SJSA1 (cell line): ENCODE measurements around the gene NECTIN2. TPM values are rescaled to one million over a fixed set of nuclear protein-coding genes. Genes with fewer than 3 reads are reported as not detected.

Experiments used
- DNase-seq, 2 experiments: peaks; one replicate each; pipeline ENCODE4 v3.0.0-alpha.2; 2015 to 2020; ENCODE audit warnings: low spot score in 2 of 2, low read depth in 1 of 2
- H3K27ac ChIP-seq: fragments of 250-450 bp; sonication (Bioruptor Pico); 2 replicates; pipeline ENCODE4 v1.5.1; 2020; ENCODE audit warnings: mild to moderate bottlenecking, moderate library complexity
- H3K27me3 ChIP-seq: fragments of 250-450 bp; sonication (Bioruptor Pico); replicated peaks from 2 replicates; pipeline ENCODE4 v1.5.1; 2020; ENCODE audit warnings: mild to moderate bottlenecking, moderate library complexity
- H3K36me3 ChIP-seq: fragments of 250-450 bp; sonication (Bioruptor Pico); 2 replicates; pipeline ENCODE4 v1.5.1; 2020; ENCODE audit warnings: mild to moderate bottlenecking
- H3K4me1 ChIP-seq: fragments of 250-450 bp; sonication (Bioruptor Pico); replicated peaks from 2 replicates; pipeline ENCODE4 v1.6.1; 2021; ENCODE audit warnings: mild to moderate bottlenecking
- H3K4me3 ChIP-seq: fragments of 250-450 bp; sonication (Bioruptor Pico); 2 replicates; pipeline ENCODE4 v1.5.1; 2020; ENCODE audit warnings: mild to moderate bottlenecking
- H3K9me3 ChIP-seq: fragments of 250-450 bp; sonication (Bioruptor Pico); replicated peaks from 2 replicates; pipeline ENCODE4 v1.5.1; 2020; ENCODE audit warnings: mild to moderate bottlenecking
- total RNA-seq: library from RNA; depleted of rRNA; stranded (reverse); fragments of >200 nt; shearing (Covaris generic); gene quantifications from 2 replicates; pipeline ENCODE4 v1.2.3, GENCODE V29; 2014

NECTIN2 gene
- total RNA-seq, 1 experiment from 2014 or later: 246 TPM

DNA sequence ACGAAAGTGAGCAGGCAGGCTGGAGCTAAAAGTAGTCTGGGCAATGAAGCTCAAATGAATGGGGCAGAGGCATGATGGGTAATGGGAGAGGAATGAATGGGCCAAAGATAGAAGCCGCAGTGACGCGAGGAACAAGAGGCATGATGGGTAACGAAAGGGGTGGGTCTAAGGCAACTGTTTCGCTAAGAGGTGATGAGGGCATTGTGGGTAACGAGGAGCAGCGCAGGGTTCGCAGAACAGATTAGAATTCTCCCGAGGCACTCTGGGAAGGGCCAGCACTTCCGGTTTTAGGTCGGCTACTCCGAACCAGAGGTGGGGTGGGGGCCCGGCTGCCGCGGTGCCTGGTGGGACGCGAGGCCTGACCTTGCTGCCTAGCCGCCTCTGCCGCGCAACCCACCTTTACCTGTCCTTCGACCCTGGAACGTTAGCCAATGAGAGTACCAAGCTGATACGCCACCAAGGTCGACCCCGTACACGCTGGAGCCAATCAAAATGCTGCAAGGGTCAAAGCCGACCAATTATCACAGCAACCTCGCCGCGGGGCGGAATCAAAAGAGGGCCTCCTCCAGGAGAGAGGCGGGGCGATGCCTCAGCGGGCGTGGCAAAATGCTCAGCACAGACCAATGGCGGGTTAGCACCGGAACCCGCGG, 44.4 kb downstream of the NECTIN2 start:
- peak; percentile 100 for DNase-seq
- H3K36me3 ChIP-seq: peaks cover 81% of the 10 kb centered on the region
- H3K9me3 ChIP-seq: no peaks in the 10 kb centered on the region
- H3K4me3 ChIP-seq: peak overlapping the region; percentile 93
- H3K27ac ChIP-seq: peak overlapping the region; percentile 69
- H3K4me1 ChIP-seq: peaks cover 21% of the 10 kb centered on the region
- no peaks in the 10 kb centered on the region for H3K27me3 ChIP-seq

GRCh38 chr19:44891016-44891882, 45.2 kb downstream of the NECTIN2 start, which contains the start of gene TOMM40:
Gene TOMM40 (plus strand): TSS chr19:44891254. CDS start chr19:44891416, 162 bp downstream.
- peaks cover 18% of the 10 kb centered on the region for H3K4me1 ChIP-seq
- H3K9me3 ChIP-seq: no peaks in the 10 kb centered on the region
- peaks cover 81% of the 10 kb centered on the region for H3K36me3 ChIP-seq
- peak within 1 kb of the TSS; percentile 93 for H3K4me3 ChIP-seq
- H3K27ac ChIP-seq: peak within 1 kb of the TSS; percentile 69
- DNase-seq: no peak
- no peaks in the 10 kb centered on the region for H3K27me3 ChIP-seq

DNA sequence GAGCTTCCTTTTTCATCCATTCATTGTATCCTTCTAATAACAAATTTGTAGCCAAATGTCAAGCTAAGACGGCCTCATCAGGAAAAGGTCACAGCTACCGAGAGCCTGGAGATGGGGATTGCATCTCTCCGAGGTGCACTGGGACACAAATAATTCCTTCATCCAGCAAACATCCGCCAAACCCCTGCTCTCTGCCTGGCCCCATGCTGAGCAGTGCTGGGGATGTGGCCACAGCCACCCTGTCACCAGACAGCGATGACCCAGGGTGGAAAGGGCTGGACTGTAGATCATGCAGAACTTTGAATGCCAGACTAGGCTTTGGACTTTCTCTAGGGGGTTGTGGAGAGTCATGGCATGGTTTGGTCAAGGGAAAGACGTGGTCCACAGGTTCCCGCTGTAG, 46.8 kb downstream of the NECTIN2 start:
- Histone ChIP-seq H3K4me1 (peaks cover 18% of the 10 kb centered on the region), H3K27me3 (no peaks in the 10 kb centered on the region), H3K27ac (no peak overlapping the region), H3K4me3 (no peak overlapping the region), H3K9me3 (no peaks in the 10 kb centered on the region), H3K36me3 (peaks cover 81% of the 10 kb centered on the region)
- no peak for DNase-seq

DNA sequence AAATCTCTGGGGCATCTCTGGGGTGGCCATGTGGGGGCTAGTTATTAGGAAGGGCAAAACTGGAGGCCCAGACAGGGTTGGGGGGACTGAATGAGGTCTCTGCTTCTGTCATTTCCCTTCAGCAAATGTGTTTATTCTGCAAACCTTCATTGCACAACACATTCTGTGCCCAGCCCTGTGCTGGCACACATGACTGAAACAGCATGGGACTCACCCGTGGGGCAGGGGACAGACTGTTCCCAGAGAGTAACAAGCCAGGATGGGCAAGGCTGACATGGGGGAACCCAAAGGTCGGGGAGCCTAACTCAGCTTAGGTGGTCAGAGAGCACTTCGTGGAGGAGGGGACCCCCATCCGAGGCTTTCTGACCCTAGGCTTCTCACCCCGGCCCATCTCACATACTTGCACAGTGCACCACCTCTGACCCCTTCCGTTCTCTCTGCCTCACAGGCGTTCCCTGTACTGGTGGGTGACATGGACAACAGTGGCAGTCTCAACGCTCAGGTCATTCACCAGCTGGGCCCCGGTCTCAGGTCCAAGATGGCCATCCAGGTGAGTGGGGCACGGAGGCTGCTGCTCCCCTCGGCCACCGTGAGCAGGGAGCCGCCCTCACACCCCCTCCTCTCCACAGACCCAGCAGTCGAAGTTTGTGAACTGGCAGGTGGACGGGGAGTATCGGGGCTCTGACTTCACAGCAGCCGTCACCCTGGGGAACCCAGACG, 47.4 kb downstream of the NECTIN2 start:
- Histone ChIP-seq H3K4me3 (no peak overlapping the region), H3K9me3 (no peaks in the 10 kb centered on the region), H3K4me1 (peaks cover 18% of the 10 kb centered on the region), H3K36me3 (peaks cover 82% of the 10 kb centered on the region), H3K27ac (no peak overlapping the region), H3K27me3 (no peaks in the 10 kb centered on the region)
- no peak for DNase-seq

- Histone ChIP-seq H3K4me3 (no peak overlapping the region), H3K4me1 (peaks cover 18% of the 10 kb centered on the region), H3K27me3 (no peaks in the 10 kb centered on the region), H3K9me3 (no peaks in the 10 kb centered on the region), H3K27ac (no peak overlapping the region), H3K36me3 (peaks cover 86% of the 10 kb centered on the region)
- no peak for DNase-seq
Measured at GRCh38 chr19:44894052-44894400, 47.9 kb downstream of the NECTIN2 start.

DNA sequence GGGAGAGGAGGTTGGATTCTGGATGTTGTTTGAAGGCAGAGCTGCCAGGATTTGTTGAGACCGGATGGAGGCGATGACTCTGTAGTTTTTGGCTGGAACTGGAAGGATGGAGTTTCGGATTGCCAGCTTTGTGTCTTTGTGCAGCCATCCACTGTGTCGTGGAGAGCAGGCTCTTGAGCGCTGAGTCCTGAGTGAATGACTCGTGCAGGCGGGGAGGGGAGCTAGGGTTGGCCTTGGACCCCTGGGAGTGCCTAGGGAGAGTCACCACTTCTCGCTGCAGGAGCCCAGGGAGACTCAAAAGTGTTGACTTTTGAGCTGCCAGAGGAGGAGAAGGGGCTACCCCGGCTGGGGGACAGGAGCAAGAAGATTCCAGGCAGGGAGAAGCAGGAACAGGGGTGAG, 48.8 kb downstream of the NECTIN2 start:
- Histone ChIP-seq H3K27ac (no peak overlapping the region), H3K27me3 (no peaks in the 10 kb centered on the region), H3K9me3 (no peaks in the 10 kb centered on the region), H3K36me3 (peaks cover 84% of the 10 kb centered on the region), H3K4me1 (peaks cover 13% of the 10 kb centered on the region), H3K4me3 (no peak overlapping the region)
- DNase-seq: no peak

- H3K27ac ChIP-seq: no peak overlapping the region
- H3K9me3 ChIP-seq: no peaks in the 10 kb centered on the region
- no peaks in the 10 kb centered on the region for H3K27me3 ChIP-seq
- no peak for DNase-seq
- peaks cover 95% of the 10 kb centered on the region for H3K36me3 ChIP-seq
- H3K4me1 ChIP-seq: no peaks in the 10 kb centered on the region
- H3K4me3 ChIP-seq: no peak overlapping the region
Measured at GRCh38 chr19:44897835-44898234, 51.7 kb downstream of the NECTIN2 start.

GRCh38 chr19:44900328-44901244, 54.5 kb downstream of the NECTIN2 start:
- H3K27ac ChIP-seq: no peak overlapping the region
- H3K9me3 ChIP-seq: no peaks in the 10 kb centered on the region
- no peak for DNase-seq
- H3K36me3 ChIP-seq: peaks cover 84% of the 10 kb centered on the region
- H3K4me1 ChIP-seq: no peaks in the 10 kb centered on the region; the same call in 1 of the 2 replicates
- peaks cover 6% of the 10 kb centered on the region for H3K27me3 ChIP-seq
- H3K4me3 ChIP-seq: no peak overlapping the region

- no peak for DNase-seq
- peaks cover 3% of the 10 kb centered on the region; the same call in 1 of the 2 replicates for H3K4me1 ChIP-seq
- H3K27ac ChIP-seq: no peak overlapping the region
- peaks cover 9% of the 10 kb centered on the region for H3K27me3 ChIP-seq
- no peak overlapping the region for H3K4me3 ChIP-seq
- H3K36me3 ChIP-seq: peaks cover 58% of the 10 kb centered on the region
- no peaks in the 10 kb centered on the region for H3K9me3 ChIP-seq
Measured at GRCh38 chr19:44903216-44903601, 57.1 kb downstream of the NECTIN2 start.

- H3K27ac ChIP-seq: no peak overlapping the region
- peaks cover 54% of the 10 kb centered on the region for H3K36me3 ChIP-seq
- no peaks in the 10 kb centered on the region for H3K9me3 ChIP-seq
- peaks cover 9% of the 10 kb centered on the region for H3K27me3 ChIP-seq
- peak in 1 of 2 experiments; percentile 73 for DNase-seq
- peaks cover 3% of the 10 kb centered on the region; the same call in 1 of the 2 replicates for H3K4me1 ChIP-seq
- no peak overlapping the region for H3K4me3 ChIP-seq
Measured at GRCh38 chr19:44903602-44904425, 57.7 kb downstream of the NECTIN2 start.

- peaks cover 48% of the 10 kb centered on the region for H3K36me3 ChIP-seq
- H3K27ac ChIP-seq: no peak overlapping the region
- H3K4me3 ChIP-seq: no peak overlapping the region
- H3K4me1 ChIP-seq: peaks cover 3% of the 10 kb centered on the region; the same call in 1 of the 2 replicates
- DNase-seq: no peak
- H3K9me3 ChIP-seq: no peaks in the 10 kb centered on the region
- peaks cover 9% of the 10 kb centered on the region for H3K27me3 ChIP-seq
Measured at GRCh38 chr19:44904426-44904994, 58.4 kb downstream of the NECTIN2 start.
